ENCODE measurements around the gene PKM. TPM values are rescaled to one million over a fixed set of nuclear protein-coding genes. Genes with fewer than 3 reads are reported as not detected.
A peak's percentile ranks its signal among the peaks of the same experiment; 100 is the strongest.

PKM gene
- total RNA-seq, 1 experiment from 2014 or later = 1,809 TPM

- H3K27ac ChIP-seq = no peak overlapping the region
- no peaks in the 10 kb centered on the region for H3K27me3 ChIP-seq (ENCODE audit: insufficient read depth, low read depth)
- H3K79me2 ChIP-seq (ENCODE audit: low read depth) = no peaks in the 10 kb centered on the region
- peak overlapping the region; percentile 60 for H3K4me2 ChIP-seq
- no peaks in the 10 kb centered on the region for H4K20me1 ChIP-seq (ENCODE audit: insufficient read depth)
- no peaks in the 10 kb centered on the region for H3K9me2 ChIP-seq (ENCODE audit: insufficient read depth)
- H3F3A ChIP-seq (ENCODE audit: insufficient read depth, low read depth) = peaks cover 12% of the 10 kb centered on the region; the same call in 1 of the 2 replicates
- CTCF ChIA-PET = interaction anchor here (0.5 to 1.0 kb wide), 4 partner anchors 28 to 412 kb away, joined by 3 to 6 read pairs (median 4); no protein-coding TSS in a partner anchor
- H2AFZ ChIP-seq = peak overlapping the region; percentile 45; the same call in 1 of the 2 replicates
- TF ChIP-seq EZH2 (IDR thresholded peaks at IDR 0.05; ENCODE audit: low read depth) = no peak
- peak; percentile 93 for TF ChIP-seq CTCF (conservative IDR thresholded peaks at IDR 0.05)
- DNase-seq = peak; percentile 68 to 81
- H3K9me3 ChIP-seq (ENCODE audit: insufficient read depth, low read depth) = no peaks in the 10 kb centered on the region
- intact Hi-C loops (cut with micrococcal nuclease; ENCODE audit: unreplicated experiment) = loop anchor here (1.0 to 5.0 kb wide), 6 partner anchors 38 to 707 kb away; partner anchors contain the start of genes MYO9A and SENP8
- H3K36me3 ChIP-seq (ENCODE audit: low read depth) = no peaks in the 10 kb centered on the region
- peaks cover 28% of the 10 kb centered on the region for H3K4me1 ChIP-seq (replicated peaks; ENCODE audit: insufficient read depth)
- no TSS peak for BruUV-seq (replicated peaks)
- POLR2A ChIA-PET (ENCODE audit: unreplicated experiment) = interaction anchor here (0.7 kb wide), 1 partner anchor 412 kb away, joined by 4 read pairs; no protein-coding TSS in a partner anchor
- H3K4me3 ChIP-seq = peak overlapping the region; percentile 4; the same call in 1 of the 2 replicates
Observed at GRCh38 chr15:72155635-72156616, 75.1 kb downstream of the PKM start.

- Histone ChIP-seq H3K4me1 (replicated peaks; ENCODE audit: insufficient read depth) (peaks cover 28% of the 10 kb centered on the region), H3K4me2 (peak overlapping the region; percentile 60), H3K27ac (no peak overlapping the region), H3K36me3 (ENCODE audit: low read depth) (no peaks in the 10 kb centered on the region), H2AFZ (peak overlapping the region; percentile 45; the same call in 1 of the 2 replicates), H3K27me3 (ENCODE audit: insufficient read depth, low read depth) (no peaks in the 10 kb centered on the region), H3K9me3 (ENCODE audit: insufficient read depth, low read depth) (no peaks in the 10 kb centered on the region), H3K79me2 (ENCODE audit: low read depth) (no peaks in the 10 kb centered on the region), H3F3A (ENCODE audit: insufficient read depth, low read depth) (peaks cover 12% of the 10 kb centered on the region; the same call in 1 of the 2 replicates), H4K20me1 (ENCODE audit: insufficient read depth) (no peaks in the 10 kb centered on the region), H3K4me3 (no peak overlapping the region), H3K9me2 (ENCODE audit: insufficient read depth) (no peaks in the 10 kb centered on the region)
- DNase-seq = peak; percentile 77 to 92
- no TSS peak for BruUV-seq (replicated peaks)
- ChIA-PET CTCF (no interaction called here), POLR2A (ENCODE audit: unreplicated experiment) (no interaction called here)
- intact Hi-C loops (cut with micrococcal nuclease; ENCODE audit: unreplicated experiment) = loop anchor here (1.0 to 5.0 kb wide), 4 partner anchors 37 to 706 kb away; partner anchors contain the start of genes MYO9A and SENP8
- no peak for TF ChIP-seq EZH2 (IDR thresholded peaks at IDR 0.05; ENCODE audit: low read depth)
- no peak for TF ChIP-seq CTCF (conservative IDR thresholded peaks at IDR 0.05)
Observed at GRCh38 chr15:72155003-72155621, 75.9 kb downstream of the PKM start.

GRCh38 chr15:72154316-72154715 lies 76.7 kb downstream of the PKM start:
- BruUV-seq (replicated peaks) = no TSS peak
- CTCF ChIA-PET = no interaction called here

More at GRCh38 chr15:72154316-72154715, 76.7 kb downstream of the PKM start:
- POLR2A ChIA-PET (ENCODE audit: unreplicated experiment) = no interaction called here
- no peaks in the 10 kb centered on the region for H4K20me1 ChIP-seq (ENCODE audit: insufficient read depth)
- H3K4me3 ChIP-seq = no peak overlapping the region
- H3F3A ChIP-seq (ENCODE audit: insufficient read depth, low read depth) = peaks cover 12% of the 10 kb centered on the region; the same call in 1 of the 2 replicates
- peaks cover 28% of the 10 kb centered on the region for H3K4me1 ChIP-seq (replicated peaks; ENCODE audit: insufficient read depth)
- no peaks in the 10 kb centered on the region for H3K27me3 ChIP-seq (ENCODE audit: insufficient read depth, low read depth)
- no peaks in the 10 kb centered on the region for H3K79me2 ChIP-seq (ENCODE audit: low read depth)
- H3K27ac ChIP-seq = no peak overlapping the region
- H2AFZ ChIP-seq = no peak overlapping the region
- no peak overlapping the region for H3K4me2 ChIP-seq
- no peak for DNase-seq
- H3K9me3 ChIP-seq (ENCODE audit: insufficient read depth, low read depth) = no peaks in the 10 kb centered on the region
- intact Hi-C loops (cut with micrococcal nuclease; ENCODE audit: unreplicated experiment) = loop anchor here (2.0 kb wide), 1 partner anchor 706 kb away; no protein-coding TSS in a partner anchor
- TF ChIP-seq EZH2 (IDR thresholded peaks at IDR 0.05; ENCODE audit: low read depth) (no peak), CTCF (conservative IDR thresholded peaks at IDR 0.05) (no peak)
- no peaks in the 10 kb centered on the region for H3K9me2 ChIP-seq (ENCODE audit: insufficient read depth)
- no peaks in the 10 kb centered on the region for H3K36me3 ChIP-seq (ENCODE audit: low read depth)
